Cardiac muscle cell (in vitro differentiated cells and primary cell): ENCODE results near the gene ADAMTS7. TPM values are rescaled to one million over a fixed set of nuclear protein-coding genes. Genes with fewer than 3 reads are reported as not detected.
A peak's percentile ranks its signal among the peaks of the same experiment; 100 is the strongest.
"Not testable (repeated sequence)": the region's sequence is repeated elsewhere in the genome, so short reads cannot be mapped to it uniquely, and the experiment has no call there.

Source experiments
- DNase-seq, 2 donors: peaks; one replicate each; pipeline versions ENCODE4 v3.0.0 to v3.0.0-alpha.2; 2010 to 2017; ENCODE audit warnings: low read depth in 1 of 2, low spot score in 1 of 2
- H3K27ac ChIP-seq: fragments of 200-600 bp; sonication (generic); 2 replicates; pipeline ENCODE4 v1.5.1; 2016
- H3K27me3 ChIP-seq: fragments of 200-600 bp; sonication (generic); 2 replicates; pipeline ENCODE4 v1.6.0; 2016; ENCODE audit warnings: control low read depth
- H3K36me3 ChIP-seq: fragments of 200-600 bp; sonication (generic); 2 replicates; pipeline ENCODE4 v1.5.1; 2016; ENCODE audit warnings: control low read depth
- H3K4me1 ChIP-seq: fragments of 200-600 bp; sonication (generic); 2 replicates; pipeline ENCODE4 v1.8.1; 2017; ENCODE audit warnings: low read depth, mild to moderate bottlenecking, mixed run types
- H3K4me3 ChIP-seq: fragments of 200-600 bp; sonication (generic); 2 replicates; pipeline ENCODE4 v1.5.1; 2016; ENCODE audit warnings: mild to moderate bottlenecking
- H3K9me3 ChIP-seq: fragments of 200-600 bp; sonication (generic); 2 replicates; pipeline ENCODE4 v1.5.1; 2017; ENCODE audit warnings: low read depth, mild to moderate bottlenecking, control low read depth
- CTCF ChIP-seq: IDR thresholded peaks from 2 replicates; pipeline ENCODE4 v1.5.1; 2012; ENCODE audit warnings: low read depth, mild to moderate bottlenecking, low read length
- polyA plus RNA-seq: library from polyadenylated mRNA; unstranded; fragments of >200 nt; fragmentation: Nextera tagmentation; extraction: Ambion mirVana; gene quantifications from 2 replicates; pipeline ENCODE4 v1.2.1, GENCODE V29; 2016
- total RNA-seq: library from RNA; depleted of rRNA; stranded (reverse); fragments of >200 nt; gene quantifications from 2 replicates; pipeline ENCODE4 v1.2.3, GENCODE V29; 2016

Gene ADAMTS7
- total and polyA plus RNA-seq, 2 experiments from 2014 or later: 11.8 to 35.3 TPM

GRCh38 chr15:78751602-78751979 is 59.7 kb downstream of the ADAMTS7 start:
- Histone ChIP-seq H3K27ac (no peak overlapping the region), H3K36me3 (no peaks in the 10 kb centered on the region), H3K4me3 (no peak overlapping the region), H3K9me3 (no peaks in the 10 kb centered on the region), H3K27me3 (no peaks in the 10 kb centered on the region), H3K4me1 (peaks cover 6% of the 10 kb centered on the region)
- TF ChIP-seq CTCF: no peak
- DNase-seq: no peak

GRCh38 chr15:78750974-78751601 is 60.2 kb downstream of the ADAMTS7 start:
- DNase-seq: peak; percentile 91 to 97
- H3K9me3 ChIP-seq, H3K27me3 ChIP-seq, H3K36me3 ChIP-seq, H3K4me1 ChIP-seq, H3K27ac ChIP-seq, H3K4me3 ChIP-seq: not testable (repeated sequence)
- TF ChIP-seq CTCF: peak; percentile 79

- TF ChIP-seq CTCF: no peak
- no peak for DNase-seq
- H3K36me3 ChIP-seq: no peaks in the 10 kb centered on the region
- no peak overlapping the region for H3K27ac ChIP-seq
- H3K4me3 ChIP-seq: no peak overlapping the region
- H3K9me3 ChIP-seq: no peaks in the 10 kb centered on the region
- H3K4me1 ChIP-seq: peaks cover 6% of the 10 kb centered on the region
- H3K27me3 ChIP-seq: no peaks in the 10 kb centered on the region
These were observed 60.7 kb downstream of the ADAMTS7 start for GRCh38 chr15:78750566-78750965.

- no peak for DNase-seq
These were observed 61.4 kb downstream of the ADAMTS7 start for GRCh38 chr15:78749831-78750230.

GRCh38 chr15:78747877-78748276 is 63.4 kb downstream of the ADAMTS7 start:
- H3K36me3 ChIP-seq, H3K9me3 ChIP-seq, DNase-seq, H3K4me3 ChIP-seq, H3K4me1 ChIP-seq, H3K27me3 ChIP-seq, H3K27ac ChIP-seq: not testable (repeated sequence)

More at GRCh38 chr15:78749831-78750230, 61.4 kb downstream of the ADAMTS7 start:
- H3K4me3 ChIP-seq: no peak overlapping the region
- H3K27me3 ChIP-seq: no peaks in the 10 kb centered on the region
- no peak for TF ChIP-seq CTCF
- no peak overlapping the region for H3K27ac ChIP-seq
- H3K36me3 ChIP-seq: no peaks in the 10 kb centered on the region
- H3K4me1 ChIP-seq: peaks cover 3% of the 10 kb centered on the region
- no peaks in the 10 kb centered on the region for H3K9me3 ChIP-seq

GRCh38 chr15:78741674-78742073 is 69.6 kb downstream of the ADAMTS7 start:
- not testable (repeated sequence) for H3K4me3 ChIP-seq, H3K27me3 ChIP-seq, H3K9me3 ChIP-seq, H3K4me1 ChIP-seq, H3K36me3 ChIP-seq, H3K27ac ChIP-seq
- peak in 1 of 2 donors; percentile 32 for DNase-seq

- no peak for DNase-seq
- Histone ChIP-seq H3K4me3 (no peak overlapping the region), H3K4me1 (no peaks in the 10 kb centered on the region), H3K36me3 (no peaks in the 10 kb centered on the region), H3K9me3 (no peaks in the 10 kb centered on the region), H3K27me3 (no peaks in the 10 kb centered on the region), H3K27ac (no peak overlapping the region)
- no peak for TF ChIP-seq CTCF
These were observed 70.4 kb downstream of the ADAMTS7 start for GRCh38 chr15:78740904-78741274.
